H1 (cell line): ENCODE data around the gene HPRT1. TPM values are rescaled to one million over a fixed set of nuclear protein-coding genes. Genes with fewer than 3 reads are reported as not detected.

Experiments
- CTCF ChIA-PET: fragments of 300-600 bp; sonication (Branson Sonifier 250); formaldehyde crosslinking; loops from one replicate; lab custom pipeline; 2021; ENCODE audit not compliant: partially characterized antibody; lab: Charles Lee
- POLR2A ChIA-PET: fragments of 300-600 bp; sonication (Branson Sonifier 250); formaldehyde crosslinking; loops from one replicate; lab custom pipeline; 2021; ENCODE audit warnings: inconsistent platforms; ENCODE audit not compliant: partially characterized antibody; lab: Charles Lee
- DNase-seq, 2 experiments: peaks; one replicate each; pipeline versions ENCODE4 v3.0.0 to v3.0.0-alpha.2; 2010 to 2022; ENCODE audit warnings: low spot score in 2 of 2, low read depth in 1 of 2, mixed read lengths in 1 of 2
- FAIRE-seq: peaks from 2 replicates; lab custom pipeline; 2011; peaks lifted over from hg19 to GRCh38; lab: Jason Lieb, UNC
- H2AFZ ChIP-seq: 2 replicates; pipeline ENCODE4 v1.8.1; 2012; ENCODE audit warnings: low read length, inconsistent platforms
- H2AK5ac ChIP-seq: 2 replicates; pipeline ENCODE4 v1.6.1; 2013; ENCODE audit warnings: low read depth, low read length
- H2BK120ac ChIP-seq: replicated peaks from 2 replicates; pipeline ENCODE3; 2013; ENCODE audit warnings: low read depth, low read length, inconsistent platforms
- H2BK12ac ChIP-seq: 2 replicates; pipeline ENCODE4 v1.6.1; 2013; ENCODE audit warnings: low read depth, low read length
- H2BK15ac ChIP-seq: 2 replicates; pipeline ENCODE4 v1.6.1; 2013; ENCODE audit warnings: low read length
- H2BK20ac ChIP-seq: 2 replicates; pipeline ENCODE4 v1.6.1; 2013; ENCODE audit warnings: low read length
- H2BK5ac ChIP-seq: 2 replicates; pipeline ENCODE4 v1.6.1; 2013; ENCODE audit warnings: low read depth, low read length
- H3K14ac ChIP-seq: 2 replicates; pipeline ENCODE4 v1.6.1; 2013; ENCODE audit warnings: inconsistent platforms; ENCODE audit not compliant: insufficient read length
- H3K18ac ChIP-seq: 2 replicates; pipeline ENCODE4 v1.6.1; 2013; ENCODE audit warnings: low read length; ENCODE audit errors: extremely low read depth
- H3K23ac ChIP-seq: 2 replicates; pipeline ENCODE4 v1.6.1; 2013; ENCODE audit warnings: inconsistent platforms; ENCODE audit not compliant: insufficient read length
- H3K23me2 ChIP-seq: 2 replicates; pipeline ENCODE4 v1.6.1; 2013; ENCODE audit warnings: low read depth, low read length
- H3K27ac ChIP-seq: 2 replicates; pipeline ENCODE4 v1.6.1; 2011; ENCODE audit warnings: low read depth, low read length, inconsistent platforms
- H3K27me3 ChIP-seq, 4 experiments: replicated peaks in 1 of 4; 1 replicate in 1 of 4; 2 replicates in 3 of 4; pipeline versions ENCODE4 v1.6.1 to v1.8.1; 2011 to 2013; ENCODE audit warnings: low read length in 3 of 4, mild to moderate bottlenecking in 3 of 4, inconsistent platforms in 2 of 4, mixed read lengths in 2 of 4, moderate library complexity in 1 of 4; ENCODE audit not compliant: control insufficient read depth in 3 of 4, insufficient read depth in 3 of 4; ENCODE audit errors: extremely low read depth in 1 of 4
- H3K36me3 ChIP-seq, 4 experiments: 2 replicates each; pipeline versions ENCODE4 v1.6.1 to v1.8.1; 2011 to 2013; ENCODE audit warnings: mild to moderate bottlenecking in 4 of 4, low read length in 3 of 4, moderate library complexity in 2 of 4, control low read depth in 1 of 4, inconsistent platforms in 1 of 4; ENCODE audit not compliant: insufficient read depth in 4 of 4, control insufficient read depth in 2 of 4
- H3K4ac ChIP-seq: replicated peaks from 2 replicates; pipeline ENCODE3; 2013; ENCODE audit warnings: low read length, low read depth, mixed read lengths, inconsistent platforms; ENCODE audit not compliant: insufficient read length
- H3K4me1 ChIP-seq, 4 experiments: replicated peaks in 1 of 4; 1 replicate in 1 of 4; 2 replicates in 3 of 4; pipeline versions ENCODE4 v1.6.1 to v1.8.1; 2011 to 2013; ENCODE audit warnings: low read length in 3 of 4, inconsistent platforms in 2 of 4, mixed read lengths in 1 of 4; ENCODE audit not compliant: insufficient read depth in 4 of 4, control insufficient read depth in 3 of 4
- H3K4me2 ChIP-seq, 2 experiments: 2 replicates each; pipeline versions ENCODE4 v1.6.1 to v1.8.1; 2011 to 2013; ENCODE audit warnings: low read depth in 2 of 2, low read length in 2 of 2, control low read depth in 1 of 2, inconsistent platforms in 1 of 2, mild to moderate bottlenecking in 1 of 2; ENCODE audit not compliant: insufficient read depth in 1 of 2
- H3K4me3 ChIP-seq, 4 experiments: fragments of 200-600, 300-600 bp in 1 of 4; sonication (generic), shearing (Covaris generic), sonication (Bioruptor Twin) in 1 of 4; 2 replicates each; pipeline versions ENCODE4 v1.5.1 to v1.8.1; 2011 to 2016; ENCODE audit warnings: low read length in 4 of 4, low read depth in 3 of 4, control low read depth in 2 of 4, inconsistent platforms in 2 of 4, mild to moderate bottlenecking in 2 of 4, mixed read lengths in 1 of 4, moderate library complexity in 1 of 4; ENCODE audit not compliant: insufficient read depth in 2 of 4; ENCODE audit errors: extremely low read depth in 1 of 4
- H3K56ac ChIP-seq: replicated peaks from 2 replicates; pipeline ENCODE3; 2013; ENCODE audit warnings: low read depth, mild to moderate bottlenecking, mixed read lengths, low read length, inconsistent platforms; ENCODE audit not compliant: insufficient read length
- H3K79me1 ChIP-seq: 2 replicates; pipeline ENCODE4 v1.6.1; 2013; ENCODE audit warnings: low read depth, low read length, control low read depth
- H3K79me2 ChIP-seq, 2 experiments: 2 replicates each; pipeline versions ENCODE4 v1.6.1 to v1.8.1; 2012 to 2013; ENCODE audit warnings: low read length in 2 of 2, mild to moderate bottlenecking in 2 of 2, inconsistent platforms in 1 of 2; ENCODE audit not compliant: insufficient read depth in 2 of 2, control insufficient read depth in 1 of 2
- H3K9ac ChIP-seq, 4 experiments: replicated peaks in 1 of 4; 1 replicate in 1 of 4; 2 replicates in 3 of 4; pipeline versions ENCODE4 v1.6.1 to v1.8.1; 2011 to 2013; ENCODE audit warnings: low read depth in 3 of 4, low read length in 3 of 4, control low read depth in 2 of 4, mild to moderate bottlenecking in 2 of 4, moderate library complexity in 2 of 4, inconsistent platforms in 1 of 4; ENCODE audit errors: extremely low read depth in 1 of 4
- H3K9me3 ChIP-seq, 2 experiments: 2 replicates each; pipeline versions ENCODE4 v1.6.1 to v1.8.1; 2012 to 2013; ENCODE audit warnings: mild to moderate bottlenecking in 2 of 2, moderate library complexity in 2 of 2, control low read depth in 1 of 2, inconsistent platforms in 1 of 2, low read depth in 1 of 2, low read length in 1 of 2, mixed read lengths in 1 of 2; ENCODE audit not compliant: insufficient read depth in 2 of 2
- H4K20me1 ChIP-seq, 2 experiments: replicated peaks in 1 of 2; 2 replicates each; pipeline versions ENCODE3 to v1.8.1; 2011 to 2013; ENCODE audit warnings: inconsistent platforms in 2 of 2, low read length in 2 of 2, mild to moderate bottlenecking in 1 of 2; ENCODE audit not compliant: insufficient read depth in 2 of 2, control insufficient read depth in 1 of 2
- H4K5ac ChIP-seq: 2 replicates; pipeline ENCODE4 v1.6.1; 2013; ENCODE audit warnings: low read length, low read depth, mixed read lengths, inconsistent platforms; ENCODE audit not compliant: insufficient read length
- H4K8ac ChIP-seq: 2 replicates; pipeline ENCODE4 v1.8.0; 2013; ENCODE audit warnings: mild to moderate bottlenecking, moderate library complexity, low read length, inconsistent platforms; ENCODE audit not compliant: insufficient read depth; ENCODE audit errors: extremely low read depth
- H4K91ac ChIP-seq: replicated peaks from 2 replicates; pipeline ENCODE3; 2013; ENCODE audit warnings: low read length, mixed read lengths, inconsistent platforms; ENCODE audit not compliant: insufficient read length
- GABPA ChIP-seq: IDR thresholded peaks from 2 replicates; pipeline ENCODE4 v1.6.1; 2011; ENCODE audit warnings: mild to moderate bottlenecking, low read length, moderate library complexity, borderline replicate concordance; ENCODE audit not compliant: insufficient read depth
- RAD21 ChIP-seq, 2 experiments: IDR thresholded peaks in 1 of 2; conservative IDR thresholded peaks in 1 of 2; 2 replicates each; pipeline ENCODE4 v1.6.1; 2011; ENCODE audit warnings: low read depth in 2 of 2, low read length in 2 of 2, improper control_type of control experiment in 1 of 2, inconsistent platforms in 1 of 2, mild to moderate bottlenecking in 1 of 2, moderate library complexity in 1 of 2
- SIN3A ChIP-seq, 2 experiments: IDR thresholded peaks in 1 of 2; conservative IDR thresholded peaks in 1 of 2; 2 replicates each; pipeline ENCODE4 v1.6.1; 2011 to 2012; ENCODE audit warnings: low read length in 2 of 2, improper control_type of control experiment in 1 of 2, low read depth in 1 of 2, mild to moderate bottlenecking in 1 of 2
- SIRT6 ChIP-seq: IDR thresholded peaks from one replicate; pipeline ENCODE4 v1.7.1; 2012; ENCODE audit warnings: low read length, inconsistent platforms
- SIX5 ChIP-seq: IDR thresholded peaks from 2 replicates; pipeline ENCODE4 v1.6.1; 2011; ENCODE audit warnings: mild to moderate bottlenecking, low read depth, low read length
- WGBS, 2 experiments: shearing (Covaris generic) in 1 of 2; methylation state at CpG; one replicate each; pipeline versions ENCODE4 v1.1.6 to v1.1.7; 2013 to 2015; ENCODE audit warnings: low lambda C conversion rate in 2 of 2, mixed read lengths in 2 of 2, inconsistent platforms in 1 of 2, low coverage in 1 of 2, missing lambda C conversion rate in 1 of 2; ENCODE audit not compliant: insufficient replicate concordance in 2 of 2, insufficient coverage in 1 of 2, insufficient read length in 1 of 2; ENCODE audit errors: extremely low coverage in 1 of 2, missing lambda C conversion rate in 1 of 2; 5-methylcytosine and 5-hydroxymethylcytosine counted together
- polyA plus RNA-seq, 7 experiments: library from polyadenylated mRNA; depleted of rRNA in 3 of 7; stranded (reverse) in 5 of 7; unstranded in 2 of 7; fragments of >200 nt in 5 of 7; fragments of 200-250 nt in 2 of 7; gene quantifications; 1 replicate in 5 of 7; 2 replicates in 1 of 7; 4 replicates in 1 of 7; pipeline versions ENCODE4 v1.2.1 to v1.2.3, GENCODE V29; 2011 to 2013; ENCODE audit warnings: missing spikeins in 2 of 7, mixed read lengths in 2 of 7
- total RNA-seq: library from RNA; stranded (reverse); fragmentation: NEBNext Ultra II Directional; extraction: Animal tissue kit (Norgen Biotek cat#: 25700); gene quantifications from 2 replicates; pipeline ENCODE4 v1.2.1, GENCODE V29; 2021

HPRT1 gene
- total and polyA plus RNA-seq, 2 of the 8 experiments (the other 6 are each of a cell fraction or from before 2014, with no cell fraction given): 16.9 to 49.5 TPM

- Histone ChIP-seq H3K79me1 (no peaks in the 10 kb centered on the region), H2BK15ac (no peak overlapping the region), H3K56ac (no peak overlapping the region), H3K14ac (no peak overlapping the region), H2BK120ac (no peak overlapping the region), H4K8ac (no peak overlapping the region), H3K27me3 (no peaks in the 10 kb centered on the region), H3K79me2 (no peaks in the 10 kb centered on the region), H3K23me2 (no peaks in the 10 kb centered on the region), H2AK5ac (no peak overlapping the region), H2BK12ac (no peak overlapping the region), H4K91ac (no peak overlapping the region), H3K36me3 (peaks cover 0 to 44% (median 6%) of the 10 kb centered on the region in 4 experiments; a peak in 4 of 8 replicates), H3K27ac (no peak overlapping the region), H2AFZ (no peak overlapping the region), H4K5ac (no peak overlapping the region), H3K4me3 (no peak overlapping the region), H3K18ac (no peak overlapping the region), H3K9ac (no peak overlapping the region), H3K23ac (no peak overlapping the region), H4K20me1 (no peaks in the 10 kb centered on the region), H2BK5ac (no peak overlapping the region), H3K9me3 (no peaks in the 10 kb centered on the region), H3K4me1 (no peaks in the 10 kb centered on the region), H3K4ac (no peak overlapping the region), H2BK20ac (no peak overlapping the region), H3K4me2 (no peak overlapping the region)
- TF ChIP-seq RAD21 (IDR thresholded peaks at IDR 0.05 in 1 of 2, conservative IDR thresholded peaks at IDR 0.05 in 1 of 2; ENCODE audit: low read depth in 2 of 2, low read length in 2 of 2) (0 out of 4 replicates have a peak, but pooled peaks of 1 of the 2 experiments have one; percentile 5), SIRT6 (no peak), SIN3A (conservative IDR thresholded peaks at IDR 0.05 in 1 of 2, IDR thresholded peaks at IDR 0.05 in 1 of 2; ENCODE audit: low read depth in 1 of 2, low read length in 2 of 2) (no peak), SIX5 (no peak), GABPA (no peak)
- ChIA-PET CTCF (no interaction called here), POLR2A (no interaction called here)
- FAIRE-seq (no peak), DNase-seq (no peak)
- 95% methylated on average over 2 of the region's 5 CpGs; no CpG with 5 or more reads in 1 of the 2 experiments for WGBS, 2 experiments
These were observed 36.4 kb upstream of the HPRT1 start for GRCh38 chrX:134423606-134424005.
